CD4-positive, alpha-beta memory T cell (primary cell): ENCODE results near the gene CPNE8. TPM values are rescaled to one million over a fixed set of nuclear protein-coding genes. Genes with fewer than 3 reads are reported as not detected.

Source experiments
- CTCF ChIA-PET: fragments of 350-600 bp; sonication (Branson Sonifier 250); formaldehyde crosslinking; loops from one replicate; lab custom pipeline; 2021; ENCODE audit warnings: inconsistent platforms; ENCODE audit not compliant: partially characterized antibody; lab: Charles Lee
- POLR2A ChIA-PET: fragments of 350-600 bp; sonication (Branson Sonifier 250); formaldehyde crosslinking; loops from one replicate; lab custom pipeline; 2021; ENCODE audit not compliant: partially characterized antibody; lab: Charles Lee
- DNase-seq, 5 donors: peaks; one replicate each; pipeline versions ENCODE4 v3.0.0 to v3.0.0-alpha.2; 2020 to 2022; ENCODE audit warnings: mixed read lengths in 1 of 5
- H3K27ac ChIP-seq: one replicate; pipeline ENCODE4 v1.7.0; 2013; ENCODE audit warnings: low read depth, low read length
- H3K27me3 ChIP-seq: 2 replicates; pipeline ENCODE4 v1.7.0; 2013; ENCODE audit warnings: mild to moderate bottlenecking, low read length, moderate library complexity; ENCODE audit not compliant: insufficient read depth
- H3K36me3 ChIP-seq: 2 replicates; pipeline ENCODE4 v1.7.0; 2013; ENCODE audit warnings: mild to moderate bottlenecking, low read length, moderate library complexity; ENCODE audit not compliant: insufficient read depth
- H3K4me1 ChIP-seq: 2 replicates; pipeline ENCODE4 v1.7.0; 2013; ENCODE audit warnings: mild to moderate bottlenecking, low read length, moderate library complexity; ENCODE audit not compliant: insufficient read depth
- H3K4me3 ChIP-seq, 2 donors: one replicate each; pipeline ENCODE4 v1.7.0; 2013; ENCODE audit warnings: low read length in 2 of 2, mild to moderate bottlenecking in 1 of 2
- H3K9me3 ChIP-seq, 2 donors: one replicate each; pipeline ENCODE4 v1.7.0; 2013; ENCODE audit warnings: low read length in 2 of 2, control low read depth in 1 of 2; ENCODE audit not compliant: control insufficient read depth in 1 of 2
- H3K27ac Mint-ChIP-seq, 7 donors: one replicate each; pipeline ENCODE4 v1.8.0; 2020 to 2021; ENCODE audit warnings: mixed read lengths in 7 of 7, mild to moderate bottlenecking in 6 of 7, inconsistent platforms in 3 of 7, moderate library complexity in 3 of 7
- H3K27me3 Mint-ChIP-seq, 2 donors: one replicate each; pipeline ENCODE4 v1.8.0; 2020 to 2021; ENCODE audit warnings: mixed read lengths in 2 of 2
- H3K36me3 Mint-ChIP-seq, 2 donors: one replicate each; pipeline ENCODE4 v1.8.0; 2020 to 2021; ENCODE audit warnings: mixed read lengths in 2 of 2, inconsistent platforms in 1 of 2, mild to moderate bottlenecking in 1 of 2
- H3K4me1 Mint-ChIP-seq, 4 donors: one replicate each; pipeline ENCODE4 v1.8.0; 2020 to 2021; ENCODE audit warnings: mixed read lengths in 4 of 4, mild to moderate bottlenecking in 1 of 4
- H3K4me3 Mint-ChIP-seq, 8 donors: one replicate each; pipeline ENCODE4 v1.8.0; 2020 to 2021; ENCODE audit warnings: mixed read lengths in 8 of 8, mild to moderate bottlenecking in 7 of 8, moderate library complexity in 6 of 8, inconsistent platforms in 3 of 8
- H3K9me3 Mint-ChIP-seq, 8 donors: one replicate each; pipeline ENCODE4 v1.8.0; 2020 to 2021; ENCODE audit warnings: mixed read lengths in 8 of 8, mild to moderate bottlenecking in 5 of 8, inconsistent platforms in 3 of 8, moderate library complexity in 1 of 8
- intact Hi-C: fragments of 100-400 bp; cut with micrococcal nuclease; formaldehyde crosslinking; loops from one replicate; pipeline ENCODE4 v1.15.1; 2023
- polyA plus RNA-seq, 2 donors: library from polyadenylated mRNA; unstranded; fragments of 300-500 nt; fragmentation: Illumina TruSeq; gene quantifications; one replicate each; pipeline ENCODE4 v1.2.3, GENCODE V29; 2021
- total RNA-seq, 2 experiments: library from RNA; stranded (reverse); gene quantifications; one replicate each; pipeline ENCODE4 v1.2.3, GENCODE V29; 2021

CPNE8 gene
- total and polyA plus RNA-seq, 4 experiments from 2014 or later: 1.2 to 5.1 (median 2.9) TPM

DNA sequence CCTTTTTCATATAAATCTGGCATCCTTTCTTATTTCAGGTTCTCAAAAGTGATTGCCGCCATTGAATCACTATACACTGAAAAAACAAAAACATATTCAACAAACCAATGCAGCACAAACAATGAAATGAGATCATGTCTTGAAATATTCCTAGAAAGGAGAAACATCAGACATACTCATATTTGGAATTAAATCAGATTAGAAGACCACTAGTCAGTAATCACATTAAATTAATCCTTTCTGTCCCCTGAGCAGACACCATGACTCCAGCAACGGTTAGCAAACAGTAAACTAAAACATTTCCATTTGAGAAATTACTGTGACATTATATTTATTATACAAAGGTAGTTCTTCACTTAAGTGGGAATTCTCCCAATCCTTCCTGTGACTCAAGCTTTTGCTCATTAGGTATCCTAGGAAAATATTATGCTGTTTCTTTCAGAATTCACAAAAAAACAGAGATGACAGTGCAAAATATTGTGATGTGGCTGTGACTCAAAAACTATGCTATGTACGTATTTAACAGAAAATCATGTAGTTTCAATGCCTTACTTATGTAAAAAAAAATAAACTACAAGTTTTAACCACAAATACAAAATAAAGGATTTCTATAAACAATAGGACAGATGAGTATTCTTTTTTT is 29.7 kb downstream of the CPNE8 start:
- H3K36me3 ChIP-seq: no peaks in the 10 kb centered on the region
- H3K27ac ChIP-seq: no peak overlapping the region
- CTCF ChIA-PET: no interaction called here
- H3K4me3 ChIP-seq: no peak overlapping the region
- peaks cover 4 to 18% of the 10 kb centered on the region in 2 donors for H3K36me3 Mint-ChIP-seq
- no peaks in the 10 kb centered on the region for H3K4me1 ChIP-seq
- no peak overlapping the region for H3K27ac Mint-ChIP-seq
- no peak for DNase-seq
- peaks cover 0 to 3% (median 0%) of the 10 kb centered on the region in 8 donors for H3K9me3 Mint-ChIP-seq
- H3K27me3 Mint-ChIP-seq: no peaks in the 10 kb centered on the region
- POLR2A ChIA-PET: no interaction called here
- H3K9me3 ChIP-seq: no peaks in the 10 kb centered on the region
- no peak overlapping the region for H3K4me3 Mint-ChIP-seq
- intact Hi-C loops: no loop called here
- H3K27me3 ChIP-seq: no peaks in the 10 kb centered on the region
- H3K4me1 Mint-ChIP-seq: peaks cover 0 to 2% (median under 1%) of the 10 kb centered on the region in 4 donors

DNA sequence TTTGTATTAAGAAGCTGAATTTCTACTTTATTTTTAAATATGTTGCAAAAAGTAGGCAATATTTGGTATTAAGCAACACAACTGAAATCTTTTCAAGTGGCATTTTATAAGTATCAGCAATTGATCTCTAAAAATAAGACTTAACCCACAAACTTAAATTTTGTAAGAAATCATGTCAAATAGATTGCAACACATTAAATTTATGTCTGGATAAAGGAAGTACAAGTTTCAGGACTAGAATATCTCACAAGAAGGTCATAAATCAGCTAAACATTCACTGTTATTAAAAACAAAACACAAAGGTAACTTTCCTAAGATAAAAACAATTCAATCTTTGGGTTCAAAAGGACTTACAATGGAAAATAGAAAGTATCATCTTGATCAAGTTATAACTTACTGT is 32.8 kb downstream of the CPNE8 start:
- CTCF ChIA-PET: interaction anchor here (1.4 kb wide), 1 partner anchor 34 kb away, joined by 4 read pairs; no protein-coding TSS in a partner anchor

GRCh38 chr12:38872156-38872555 is 33.2 kb downstream of the CPNE8 start:
- no peaks in the 10 kb centered on the region for H3K36me3 ChIP-seq
- H3K27me3 ChIP-seq: no peaks in the 10 kb centered on the region
- Mint-ChIP-seq H3K4me1 (no peaks in the 10 kb centered on the region), H3K27me3 (no peaks in the 10 kb centered on the region), H3K4me3 (no peak overlapping the region), H3K36me3 (peaks cover 4 to 22% of the 10 kb centered on the region in 2 donors), H3K9me3 (peaks cover 0 to 3% (median 0%) of the 10 kb centered on the region in 8 donors), H3K27ac (no peak overlapping the region)
- POLR2A ChIA-PET: no interaction called here
- H3K9me3 ChIP-seq: no peaks in the 10 kb centered on the region
- CTCF ChIA-PET: interaction anchor here (1.4 kb wide), 1 partner anchor 35 kb away, joined by 4 read pairs; no protein-coding TSS in a partner anchor
- no peak overlapping the region for H3K27ac ChIP-seq
- H3K4me3 ChIP-seq: no peak overlapping the region
- intact Hi-C loops: no loop called here
- H3K4me1 ChIP-seq: no peaks in the 10 kb centered on the region
- no peak for DNase-seq

More for the DNA sequence above, 32.8 kb downstream of the CPNE8 start:
- Histone ChIP-seq H3K4me1 (no peaks in the 10 kb centered on the region), H3K9me3 (no peaks in the 10 kb centered on the region), H3K4me3 (no peak overlapping the region), H3K27me3 (no peaks in the 10 kb centered on the region), H3K36me3 (no peaks in the 10 kb centered on the region), H3K27ac (no peak overlapping the region)
- peaks cover 0 to 3% (median 0%) of the 10 kb centered on the region in 8 donors for H3K9me3 Mint-ChIP-seq
- H3K27me3 Mint-ChIP-seq: no peaks in the 10 kb centered on the region
- POLR2A ChIA-PET: no interaction called here
- intact Hi-C loops: no loop called here
- H3K4me1 Mint-ChIP-seq: no peaks in the 10 kb centered on the region
- no peak for DNase-seq
- no peak overlapping the region for H3K27ac Mint-ChIP-seq
- H3K4me3 Mint-ChIP-seq: no peak overlapping the region
- H3K36me3 Mint-ChIP-seq: peaks cover 4 to 22% of the 10 kb centered on the region in 2 donors

DNA sequence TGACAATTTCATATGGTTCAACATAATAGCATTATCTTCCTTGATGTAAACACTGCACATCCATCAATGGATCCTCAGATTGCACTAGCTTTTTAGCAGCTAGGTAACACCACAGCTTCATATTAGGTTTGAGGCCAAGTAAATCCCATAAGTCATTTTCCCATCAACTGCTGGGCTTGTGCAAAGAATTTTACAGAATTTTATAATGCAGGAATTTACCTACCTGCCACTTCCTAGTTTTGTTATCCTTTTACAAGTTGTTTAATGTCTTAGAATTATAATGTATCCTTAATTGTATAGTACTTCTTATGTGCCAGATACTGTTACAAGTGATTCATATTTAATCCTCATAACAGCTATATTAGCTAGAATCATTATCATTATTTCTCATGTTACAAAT is 36.4 kb downstream of the CPNE8 start:
- Mint-ChIP-seq H3K27me3 (no peaks in the 10 kb centered on the region), H3K9me3 (peaks cover 0 to 3% (median 0%) of the 10 kb centered on the region in 8 donors), H3K27ac (no peak overlapping the region), H3K4me3 (no peak overlapping the region), H3K4me1 (no peaks in the 10 kb centered on the region), H3K36me3 (peaks cover 4 to 20% of the 10 kb centered on the region in 2 donors)
- no peak overlapping the region for H3K27ac ChIP-seq
- intact Hi-C loops: no loop called here
- no peak overlapping the region for H3K4me3 ChIP-seq
- DNase-seq: no peak
- no peaks in the 10 kb centered on the region for H3K9me3 ChIP-seq
- CTCF ChIA-PET: no interaction called here
- no peaks in the 10 kb centered on the region for H3K36me3 ChIP-seq
- POLR2A ChIA-PET: no interaction called here
- H3K4me1 ChIP-seq: no peaks in the 10 kb centered on the region
- no peaks in the 10 kb centered on the region for H3K27me3 ChIP-seq

DNA sequence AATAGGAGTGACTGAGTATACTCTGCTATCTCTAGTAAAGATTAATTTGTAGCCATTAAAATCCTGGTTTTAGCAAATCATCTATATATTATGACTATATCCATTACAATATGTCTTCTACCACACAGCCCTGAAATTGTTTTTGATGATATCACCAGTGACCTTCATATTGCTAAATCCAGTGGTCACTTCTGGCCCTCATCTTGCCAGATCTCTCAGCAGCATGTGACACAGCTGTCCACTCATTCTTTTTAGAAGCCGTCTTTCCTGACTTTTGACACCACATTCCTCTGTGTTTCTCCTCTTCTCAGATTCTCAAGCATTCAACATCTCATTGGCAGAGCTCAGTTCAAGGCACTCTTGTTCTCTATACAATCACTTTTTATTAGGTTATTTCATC is 54.9 kb downstream of the CPNE8 start:
- Mint-ChIP-seq H3K4me1 (peaks cover 0 to 3% (median 0%) of the 10 kb centered on the region in 4 donors), H3K36me3 (peaks cover 0 to 14% of the 10 kb centered on the region in 2 donors), H3K4me3 (no peak overlapping the region), H3K27ac (no peak overlapping the region), H3K9me3 (peaks cover 0 to 8% (median 1%) of the 10 kb centered on the region in 8 donors), H3K27me3 (no peaks in the 10 kb centered on the region)
- ChIA-PET CTCF (interaction anchor here (1.4 kb wide), 1 partner anchor 36 kb away, joined by 3 read pairs; no protein-coding TSS in a partner anchor), POLR2A (no interaction called here)
- H3K4me1 ChIP-seq: no peaks in the 10 kb centered on the region
- no peaks in the 10 kb centered on the region for H3K9me3 ChIP-seq
- H3K27me3 ChIP-seq: no peaks in the 10 kb centered on the region
- H3K27ac ChIP-seq: no peak overlapping the region
- intact Hi-C loops: no loop called here
- H3K36me3 ChIP-seq: peaks cover 3% of the 10 kb centered on the region
- no peak for DNase-seq
- H3K4me3 ChIP-seq: no peak overlapping the region

GRCh38 chr12:38847247-38847646 is 58.1 kb downstream of the CPNE8 start:
- no peak overlapping the region for H3K4me3 ChIP-seq
- intact Hi-C loops: no loop called here
- Mint-ChIP-seq H3K36me3 (peaks cover 0 to 10% of the 10 kb centered on the region in 2 donors), H3K4me3 (no peak overlapping the region), H3K4me1 (peaks cover 0 to 3% (median 0%) of the 10 kb centered on the region in 4 donors), H3K27ac (peak overlapping the region in 1 of 7 donors; percentile 15), H3K27me3 (no peaks in the 10 kb centered on the region), H3K9me3 (peaks cover 0 to 4% (median under 1%) of the 10 kb centered on the region in 8 donors)
- no peaks in the 10 kb centered on the region for H3K9me3 ChIP-seq
- H3K27me3 ChIP-seq: no peaks in the 10 kb centered on the region
- H3K36me3 ChIP-seq: peaks cover 3% of the 10 kb centered on the region
- CTCF ChIA-PET: no interaction called here
- H3K4me1 ChIP-seq: no peaks in the 10 kb centered on the region
- POLR2A ChIA-PET: no interaction called here
- no peak for DNase-seq
- no peak overlapping the region for H3K27ac ChIP-seq

DNA sequence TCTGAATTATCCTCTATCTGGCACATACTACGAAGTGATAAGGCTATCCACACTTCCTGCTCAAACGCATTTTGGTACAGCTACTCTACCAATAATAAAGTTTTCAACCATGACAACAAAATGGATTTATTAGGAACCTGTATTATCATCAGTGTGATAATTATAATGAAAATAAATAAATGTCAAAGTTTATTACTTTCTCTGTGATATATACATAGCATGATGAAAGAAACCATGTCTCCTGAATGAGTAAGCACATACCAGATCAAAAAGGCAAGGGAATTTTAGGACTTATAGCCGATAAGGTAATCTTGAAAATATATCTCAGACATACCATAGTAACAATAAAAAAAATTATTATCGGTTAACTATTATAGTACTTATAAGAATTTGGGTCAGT is 61.1 kb downstream of the CPNE8 start:
- no peak overlapping the region for H3K27ac Mint-ChIP-seq
- intact Hi-C loops: no loop called here

More for the DNA sequence above, 61.1 kb downstream of the CPNE8 start:
- H3K9me3 ChIP-seq: no peaks in the 10 kb centered on the region
- ChIA-PET POLR2A (no interaction called here), CTCF (no interaction called here)
- peaks cover 0 to 4% of the 10 kb centered on the region in 2 donors for H3K36me3 Mint-ChIP-seq
- peaks cover 3% of the 10 kb centered on the region for H3K36me3 ChIP-seq
- H3K27ac ChIP-seq: no peak overlapping the region
- no peaks in the 10 kb centered on the region for H3K4me1 ChIP-seq
- DNase-seq: no peak
- no peak overlapping the region for H3K4me3 ChIP-seq
- no peaks in the 10 kb centered on the region for H3K4me1 Mint-ChIP-seq
- H3K27me3 Mint-ChIP-seq: no peaks in the 10 kb centered on the region
- H3K9me3 Mint-ChIP-seq: peaks cover 0 to 2% (median 0%) of the 10 kb centered on the region in 8 donors
- H3K27me3 ChIP-seq: no peaks in the 10 kb centered on the region
- H3K4me3 Mint-ChIP-seq: no peak overlapping the region
